NT2/D1 (cell line): Measurements from ENCODE around the gene MPZL1.
A peak's percentile ranks its signal among the peaks of the same experiment; 100 is the strongest.

ENCODE experiments used
- DNase-seq: peaks from one replicate; pipeline ENCODE4 v3.0.0-alpha.2; 2011; ENCODE audit warnings: low read depth, low spot score
- H3K27me3 ChIP-seq: 2 replicates; pipeline ENCODE4 v1.6.0; 2011; ENCODE audit warnings: mild to moderate bottlenecking; ENCODE audit not compliant: insufficient read length, insufficient read depth
- H3K36me3 ChIP-seq: 2 replicates; pipeline ENCODE4 v1.6.1; 2011; ENCODE audit warnings: mild to moderate bottlenecking, low read length, mixed read lengths; ENCODE audit not compliant: insufficient read depth, insufficient read length
- H3K4me1 ChIP-seq: 2 replicates; pipeline ENCODE4 v1.5.1; 2011; ENCODE audit not compliant: insufficient read depth, insufficient read length
- H3K4me3 ChIP-seq: 2 replicates; pipeline ENCODE4 v1.5.1; 2011; ENCODE audit warnings: low read depth; ENCODE audit not compliant: insufficient read length
- H3K9ac ChIP-seq: 2 replicates; pipeline ENCODE4 v1.6.0; 2011; ENCODE audit warnings: low read depth; ENCODE audit not compliant: insufficient read length
- H3K9me3 ChIP-seq: 2 replicates; pipeline ENCODE4 v1.5.1; 2011; ENCODE audit warnings: mild to moderate bottlenecking, low read length; ENCODE audit not compliant: insufficient read depth
- SUZ12 ChIP-seq: IDR thresholded peaks from 2 replicates; pipeline ENCODE4 v1.6.1; 2011; ENCODE audit not compliant: insufficient read length, insufficient read depth; ENCODE audit errors: extremely low read depth
- YY1 ChIP-seq: IDR thresholded peaks from 2 replicates; pipeline ENCODE4 v1.6.1; 2011; ENCODE audit not compliant: insufficient read length, insufficient read depth
- ZNF274 ChIP-seq: IDR thresholded peaks from 2 replicates; pipeline ENCODE4 v1.6.1; 2011; ENCODE audit warnings: mild to moderate bottlenecking, low read depth, low read length

The MPZL1 gene

GRCh38 chr1:167808104-167808503 lies 86.3 kb downstream of the MPZL1 start:
- peaks cover 37% of the 10 kb centered on the region for H3K9me3 ChIP-seq
- H3K36me3 ChIP-seq: no peaks in the 10 kb centered on the region
- H3K4me3 ChIP-seq: no peak overlapping the region
- no peaks in the 10 kb centered on the region for H3K27me3 ChIP-seq
- no peaks in the 10 kb centered on the region for H3K4me1 ChIP-seq
- no peak overlapping the region for H3K9ac ChIP-seq
- DNase-seq: no peak
- TF ChIP-seq YY1: no peak
- TF ChIP-seq SUZ12: no peak
- no peak for TF ChIP-seq ZNF274

- TF ChIP-seq SUZ12 (no peak), YY1 (no peak), ZNF274 (no peak)
- H3K4me1 ChIP-seq: no peaks in the 10 kb centered on the region
- H3K9me3 ChIP-seq: peaks cover 37% of the 10 kb centered on the region
- H3K36me3 ChIP-seq: no peaks in the 10 kb centered on the region
- H3K27me3 ChIP-seq: no peaks in the 10 kb centered on the region
- DNase-seq: no peak
- H3K4me3 ChIP-seq: no peak overlapping the region
- H3K9ac ChIP-seq: no peak overlapping the region
Measured at GRCh38 chr1:167808690-167809089, 86.9 kb downstream of the MPZL1 start.

- no peaks in the 10 kb centered on the region for H3K36me3 ChIP-seq
- H3K9me3 ChIP-seq: peaks cover 15% of the 10 kb centered on the region
Measured at GRCh38 chr1:167812972-167813371, 91.2 kb downstream of the MPZL1 start.

DNA sequence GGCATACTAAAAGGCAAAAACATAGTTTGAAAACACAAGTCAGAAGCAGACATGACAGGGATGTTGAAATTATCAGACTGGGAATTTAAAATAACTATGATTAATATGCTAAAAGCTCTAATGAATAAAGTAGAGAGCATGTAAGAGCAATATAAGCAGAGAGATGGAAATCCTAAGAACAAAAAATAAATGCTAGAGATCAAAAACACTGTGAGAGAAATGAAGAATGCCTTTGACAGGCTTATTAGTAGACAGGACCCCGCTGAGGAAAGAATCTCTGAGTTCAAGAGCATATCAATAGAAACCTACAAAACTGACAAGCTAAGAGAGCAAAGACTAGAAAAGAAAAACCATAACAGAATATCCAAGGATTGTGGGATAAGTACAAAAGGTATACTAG lies 93.9 kb downstream of the MPZL1 start:
- no peak for TF ChIP-seq ZNF274
- TF ChIP-seq SUZ12: no peak
- no peak for TF ChIP-seq YY1
- H3K9ac ChIP-seq: no peak overlapping the region
- H3K27me3 ChIP-seq: no peaks in the 10 kb centered on the region
- no peaks in the 10 kb centered on the region for H3K36me3 ChIP-seq
- H3K9me3 ChIP-seq: peaks cover 15% of the 10 kb centered on the region
- H3K4me1 ChIP-seq: no peaks in the 10 kb centered on the region
- H3K4me3 ChIP-seq: no peak overlapping the region
- no peak for DNase-seq

More at GRCh38 chr1:167812972-167813371, 91.2 kb downstream of the MPZL1 start:
- no peak overlapping the region for H3K4me3 ChIP-seq
- TF ChIP-seq SUZ12: no peak
- TF ChIP-seq ZNF274: no peak
- no peak for TF ChIP-seq YY1
- no peaks in the 10 kb centered on the region for H3K27me3 ChIP-seq
- DNase-seq: no peak
- no peak overlapping the region for H3K9ac ChIP-seq
- no peaks in the 10 kb centered on the region for H3K4me1 ChIP-seq

DNA sequence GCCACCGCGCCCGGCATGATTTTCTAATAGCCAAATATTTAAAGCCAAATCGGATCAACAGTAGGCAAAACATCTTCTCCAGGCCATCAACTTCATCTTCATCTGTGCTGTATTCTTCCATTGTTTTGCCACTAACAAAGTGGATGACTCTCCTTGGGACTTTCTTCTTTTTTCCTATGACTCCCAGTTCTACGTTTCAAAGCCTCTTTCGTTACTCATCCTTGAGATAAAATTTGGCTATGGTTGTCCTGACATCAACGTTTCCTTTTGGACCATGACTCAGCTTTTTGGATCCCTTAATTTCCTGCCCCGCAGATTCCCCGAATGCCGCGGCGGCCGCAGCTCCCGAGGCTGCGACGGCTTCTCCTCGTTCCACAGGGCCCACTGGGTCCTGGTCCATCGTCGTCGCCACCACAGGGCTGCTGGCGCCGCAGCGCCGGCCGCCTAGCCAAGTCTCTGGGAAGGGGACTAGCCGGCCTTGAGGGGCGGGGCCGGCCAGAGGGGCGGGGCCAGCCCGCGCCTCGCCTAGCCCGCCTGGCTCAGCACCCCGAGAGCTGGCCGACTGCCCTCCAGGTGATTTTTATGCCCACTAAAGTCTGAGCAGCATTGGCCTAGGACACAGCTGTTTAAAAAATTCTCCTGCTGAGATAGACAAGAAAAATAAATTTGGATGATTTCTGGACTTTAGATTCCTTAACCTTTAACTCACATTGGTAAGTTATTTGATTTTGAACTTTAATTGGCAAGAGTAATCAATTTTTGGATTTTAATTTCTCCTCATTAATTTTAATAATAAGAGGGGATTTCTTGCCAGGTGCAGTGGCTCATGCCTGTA lies 98.3 kb downstream of the MPZL1 start:
- TF ChIP-seq YY1 (no peak), ZNF274 (no peak), SUZ12 (no peak)
- H3K36me3 ChIP-seq: no peaks in the 10 kb centered on the region
- DNase-seq: peak; percentile 28
- no peaks in the 10 kb centered on the region for H3K4me1 ChIP-seq
- peaks cover 6% of the 10 kb centered on the region for H3K9me3 ChIP-seq
- no peak overlapping the region for H3K9ac ChIP-seq
- no peaks in the 10 kb centered on the region for H3K27me3 ChIP-seq
- no peak overlapping the region for H3K4me3 ChIP-seq

- no peak overlapping the region for H3K9ac ChIP-seq
- no peaks in the 10 kb centered on the region; the same call in 1 of the 2 replicates for H3K9me3 ChIP-seq
- TF ChIP-seq YY1: no peak
- no peak for TF ChIP-seq ZNF274
- no peak for TF ChIP-seq SUZ12
- H3K27me3 ChIP-seq: no peaks in the 10 kb centered on the region
- H3K36me3 ChIP-seq: no peaks in the 10 kb centered on the region
- H3K4me3 ChIP-seq: no peak overlapping the region
- no peak for DNase-seq
- no peaks in the 10 kb centered on the region for H3K4me1 ChIP-seq
Measured at GRCh38 chr1:167820684-167821355, 99.0 kb downstream of the MPZL1 start.

DNA sequence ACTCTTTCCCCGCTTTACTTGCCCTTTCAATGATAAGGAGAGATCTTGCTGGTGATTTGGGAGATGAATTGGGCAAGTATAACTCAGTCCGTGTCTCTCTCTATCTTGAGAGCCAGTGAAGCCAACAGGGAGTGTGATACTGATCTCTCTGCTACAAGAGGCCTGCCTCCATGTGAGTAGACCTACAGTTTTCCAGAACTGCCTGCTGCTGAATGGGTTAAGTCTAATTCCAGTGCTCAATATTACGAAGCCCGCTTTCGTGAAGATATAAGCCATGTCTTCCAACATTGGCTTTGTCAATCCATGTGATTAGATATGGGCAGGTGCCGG lies 99.5 kb downstream of the MPZL1 start:
- no peaks in the 10 kb centered on the region for H3K27me3 ChIP-seq
- TF ChIP-seq SUZ12: no peak
- no peak for TF ChIP-seq ZNF274
- TF ChIP-seq YY1: no peak

More for the DNA sequence above, 99.5 kb downstream of the MPZL1 start:
- Histone ChIP-seq H3K9me3 (no peaks in the 10 kb centered on the region), H3K9ac (no peak overlapping the region), H3K36me3 (no peaks in the 10 kb centered on the region), H3K4me3 (no peak overlapping the region), H3K4me1 (no peaks in the 10 kb centered on the region)
- no peak for DNase-seq
